ENCODE measurements around the gene CCDC154.
"Not testable (repeated sequence)": the region's sequence is repeated elsewhere in the genome, so short reads cannot be mapped to it uniquely, and the experiment has no call there.

The CCDC154 gene

GRCh38 chr16:1449201-1449788, 4.9 kb upstream of the CCDC154 start:
- Histone ChIP-seq H3K36me3 (ENCODE audit: control insufficient read depth, low read depth, low read length) (peaks cover 26% of the 10 kb centered on the region), H3K4me3 (ENCODE audit: low read length) (no peak overlapping the region), H3K9ac (ENCODE audit: low read length) (no peak overlapping the region), H3K9me3 (ENCODE audit: control insufficient read depth, low read depth, low read length) (no peaks in the 10 kb centered on the region), H3K27ac (ENCODE audit: low read length) (no peak overlapping the region), H3K4me1 (ENCODE audit: control insufficient read depth, low read depth, low read length) (no peaks in the 10 kb centered on the region), H3K27me3 (ENCODE audit: control insufficient read depth, insufficient read depth, low read length) (no peaks in the 10 kb centered on the region)

- Histone ChIP-seq H3K27ac (ENCODE audit: low read length) (no peak overlapping the region), H3K4me1 (ENCODE audit: control insufficient read depth, low read depth, low read length) (no peaks in the 10 kb centered on the region), H3K4me3 (ENCODE audit: low read length) (no peak overlapping the region), H3K9me3 (ENCODE audit: control insufficient read depth, low read depth, low read length) (no peaks in the 10 kb centered on the region), H3K27me3 (ENCODE audit: control insufficient read depth, insufficient read depth, low read length) (no peaks in the 10 kb centered on the region), H3K9ac (ENCODE audit: low read length) (no peak overlapping the region), H3K36me3 (ENCODE audit: control insufficient read depth, low read depth, low read length) (peaks cover 21% of the 10 kb centered on the region)
Observed at GRCh38 chr16:1448536-1449116, 4.3 kb upstream of the CCDC154 start.

- H3K4me3 ChIP-seq (ENCODE audit: low read length) = no peak overlapping the region
Observed at GRCh38 chr16:1447965-1448364, 3.6 kb upstream of the CCDC154 start.

GRCh38 chr16:1446296-1447080, 2.1 kb upstream of the CCDC154 start:
- Histone ChIP-seq H3K27ac (ENCODE audit: low read length) (no peak overlapping the region), H3K9me3 (ENCODE audit: control insufficient read depth, low read depth, low read length) (no peaks in the 10 kb centered on the region), H3K9ac (ENCODE audit: low read length) (no peak overlapping the region), H3K4me1 (ENCODE audit: control insufficient read depth, low read depth, low read length) (no peaks in the 10 kb centered on the region), H3K27me3 (ENCODE audit: control insufficient read depth, insufficient read depth, low read length) (no peaks in the 10 kb centered on the region), H3K4me3 (ENCODE audit: low read length) (no peak overlapping the region), H3K36me3 (ENCODE audit: control insufficient read depth, low read depth, low read length) (peaks cover 16% of the 10 kb centered on the region)

More at GRCh38 chr16:1447965-1448364, 3.6 kb upstream of the CCDC154 start:
- Histone ChIP-seq H3K9me3 (ENCODE audit: control insufficient read depth, low read depth, low read length) (no peaks in the 10 kb centered on the region), H3K4me1 (ENCODE audit: control insufficient read depth, low read depth, low read length) (no peaks in the 10 kb centered on the region), H3K27ac (ENCODE audit: low read length) (no peak overlapping the region), H3K27me3 (ENCODE audit: control insufficient read depth, insufficient read depth, low read length) (no peaks in the 10 kb centered on the region), H3K36me3 (ENCODE audit: control insufficient read depth, low read depth, low read length) (peaks cover 16% of the 10 kb centered on the region), H3K9ac (ENCODE audit: low read length) (no peak overlapping the region)

GRCh38 chr16:1445518-1446203, 1.3 kb upstream of the CCDC154 start:
- no peaks in the 10 kb centered on the region for H3K9me3 ChIP-seq (ENCODE audit: control insufficient read depth, low read depth, low read length)
- no peak overlapping the region for H3K9ac ChIP-seq (ENCODE audit: low read length)
- no peaks in the 10 kb centered on the region for H3K27me3 ChIP-seq (ENCODE audit: control insufficient read depth, insufficient read depth, low read length)
- H3K4me1 ChIP-seq (ENCODE audit: control insufficient read depth, low read depth, low read length) = no peaks in the 10 kb centered on the region
- no peak overlapping the region for H3K4me3 ChIP-seq (ENCODE audit: low read length)
- peaks cover 10% of the 10 kb centered on the region for H3K36me3 ChIP-seq (ENCODE audit: control insufficient read depth, low read depth, low read length)
- no peak overlapping the region for H3K27ac ChIP-seq (ENCODE audit: low read length)

GRCh38 chr16:1444730-1445517, 568 bp upstream of the CCDC154 start:
- no peaks in the 10 kb centered on the region for H3K9me3 ChIP-seq (ENCODE audit: control insufficient read depth, low read depth, low read length)
- no peak overlapping the region for H3K27ac ChIP-seq (ENCODE audit: low read length)
- H3K36me3 ChIP-seq (ENCODE audit: control insufficient read depth, low read depth, low read length) = peaks cover 10% of the 10 kb centered on the region

GRCh38 chr16:1443403-1443973, 868 bp downstream of the CCDC154 start:
- H3K9me3 ChIP-seq (ENCODE audit: control insufficient read depth, low read depth, low read length) = no peaks in the 10 kb centered on the region
- H3K9ac ChIP-seq (ENCODE audit: low read length) = no peak overlapping the region
- peaks cover 4% of the 10 kb centered on the region for H3K36me3 ChIP-seq (ENCODE audit: control insufficient read depth, low read depth, low read length)
- H3K4me1 ChIP-seq (ENCODE audit: control insufficient read depth, low read depth, low read length) = no peaks in the 10 kb centered on the region
- no peak overlapping the region for H3K4me3 ChIP-seq (ENCODE audit: low read length)
- no peaks in the 10 kb centered on the region for H3K27me3 ChIP-seq (ENCODE audit: control insufficient read depth, insufficient read depth, low read length)
- H3K27ac ChIP-seq (ENCODE audit: low read length) = no peak overlapping the region

More at GRCh38 chr16:1444730-1445517, 568 bp upstream of the CCDC154 start:
- H3K9ac ChIP-seq (ENCODE audit: low read length) = no peak overlapping the region
- no peaks in the 10 kb centered on the region for H3K27me3 ChIP-seq (ENCODE audit: control insufficient read depth, insufficient read depth, low read length)
- no peaks in the 10 kb centered on the region for H3K4me1 ChIP-seq (ENCODE audit: control insufficient read depth, low read depth, low read length)
- no peak overlapping the region for H3K4me3 ChIP-seq (ENCODE audit: low read length)

- Histone ChIP-seq H3K27me3 (ENCODE audit: control insufficient read depth, insufficient read depth, low read length) (no peaks in the 10 kb centered on the region), H3K36me3 (ENCODE audit: control insufficient read depth, low read depth, low read length) (no peaks in the 10 kb centered on the region), H3K4me1 (ENCODE audit: control insufficient read depth, low read depth, low read length) (no peaks in the 10 kb centered on the region), H3K9ac (ENCODE audit: low read length) (no peak overlapping the region), H3K4me3 (ENCODE audit: low read length) (no peak overlapping the region), H3K27ac (ENCODE audit: low read length) (no peak overlapping the region), H3K9me3 (ENCODE audit: control insufficient read depth, low read depth, low read length) (no peaks in the 10 kb centered on the region)
Observed at GRCh38 chr16:1442697-1443096, 1.7 kb downstream of the CCDC154 start.

- H3K27ac ChIP-seq (ENCODE audit: low read length) = no peak overlapping the region
- no peaks in the 10 kb centered on the region for H3K27me3 ChIP-seq (ENCODE audit: control insufficient read depth, insufficient read depth, low read length)
- H3K9ac ChIP-seq (ENCODE audit: low read length) = no peak overlapping the region
- no peaks in the 10 kb centered on the region for H3K4me1 ChIP-seq (ENCODE audit: control insufficient read depth, low read depth, low read length)
- H3K36me3 ChIP-seq (ENCODE audit: control insufficient read depth, low read depth, low read length) = no peaks in the 10 kb centered on the region
- H3K9me3 ChIP-seq (ENCODE audit: control insufficient read depth, low read depth, low read length) = no peaks in the 10 kb centered on the region
- H3K4me3 ChIP-seq (ENCODE audit: low read length) = no peak overlapping the region
Observed at GRCh38 chr16:1441391-1441829, 2.9 kb downstream of the CCDC154 start.

GRCh38 chr16:1439699-1440074, 4.7 kb downstream of the CCDC154 start:
- not testable (repeated sequence) for H3K9ac ChIP-seq (ENCODE audit: low read length); H3K27me3 ChIP-seq (ENCODE audit: control insufficient read depth, insufficient read depth, low read length); H3K4me3 ChIP-seq (ENCODE audit: low read length); H3K36me3 ChIP-seq (ENCODE audit: control insufficient read depth, low read depth, low read length); H3K9me3 ChIP-seq (ENCODE audit: control insufficient read depth, low read depth, low read length); H3K4me1 ChIP-seq (ENCODE audit: control insufficient read depth, low read depth, low read length); H3K27ac ChIP-seq (ENCODE audit: low read length)
